Activated naive CD8-positive, alpha-beta T cell (primary cell): Measurements from ENCODE around the gene TFPI2.

ENCODE experiments used
- H3K27ac Mint-ChIP-seq: one replicate; pipeline ENCODE4 v1.8.0; 2021; ENCODE audit warnings: mixed read lengths
- H3K27me3 Mint-ChIP-seq: one replicate; pipeline ENCODE4 v1.8.0; 2021; ENCODE audit warnings: mixed read lengths
- H3K36me3 Mint-ChIP-seq: one replicate; pipeline ENCODE4 v1.8.0; 2021; ENCODE audit warnings: mixed read lengths
- H3K4me1 Mint-ChIP-seq: one replicate; pipeline ENCODE4 v1.8.0; 2021; ENCODE audit warnings: low read depth, mixed read lengths
- H3K4me3 Mint-ChIP-seq: one replicate; pipeline ENCODE4 v1.8.0; 2021; ENCODE audit warnings: mild to moderate bottlenecking, mixed read lengths
- H3K9me3 Mint-ChIP-seq: one replicate; pipeline ENCODE4 v1.8.0; 2021; ENCODE audit warnings: low read depth, mixed read lengths

TFPI2 gene

GRCh38 chr7:93884541-93884940 is 6.0 kb downstream of the TFPI2 start:
- Mint-ChIP-seq H3K4me1 (peaks cover under 1% of the 10 kb centered on the region), H3K27ac (no peak overlapping the region), H3K27me3 (peaks cover 16% of the 10 kb centered on the region), H3K9me3 (peaks cover 2% of the 10 kb centered on the region), H3K4me3 (no peak overlapping the region), H3K36me3 (no peaks in the 10 kb centered on the region)

- no peaks in the 10 kb centered on the region for H3K36me3 Mint-ChIP-seq
- peaks cover 5% of the 10 kb centered on the region for H3K9me3 Mint-ChIP-seq
- no peak overlapping the region for H3K4me3 Mint-ChIP-seq
- H3K27me3 Mint-ChIP-seq = peaks cover 13% of the 10 kb centered on the region
- H3K27ac Mint-ChIP-seq = no peak overlapping the region
- H3K4me1 Mint-ChIP-seq = no peaks in the 10 kb centered on the region
These were observed 6.6 kb downstream of the TFPI2 start for GRCh38 chr7:93883917-93884345.

DNA sequence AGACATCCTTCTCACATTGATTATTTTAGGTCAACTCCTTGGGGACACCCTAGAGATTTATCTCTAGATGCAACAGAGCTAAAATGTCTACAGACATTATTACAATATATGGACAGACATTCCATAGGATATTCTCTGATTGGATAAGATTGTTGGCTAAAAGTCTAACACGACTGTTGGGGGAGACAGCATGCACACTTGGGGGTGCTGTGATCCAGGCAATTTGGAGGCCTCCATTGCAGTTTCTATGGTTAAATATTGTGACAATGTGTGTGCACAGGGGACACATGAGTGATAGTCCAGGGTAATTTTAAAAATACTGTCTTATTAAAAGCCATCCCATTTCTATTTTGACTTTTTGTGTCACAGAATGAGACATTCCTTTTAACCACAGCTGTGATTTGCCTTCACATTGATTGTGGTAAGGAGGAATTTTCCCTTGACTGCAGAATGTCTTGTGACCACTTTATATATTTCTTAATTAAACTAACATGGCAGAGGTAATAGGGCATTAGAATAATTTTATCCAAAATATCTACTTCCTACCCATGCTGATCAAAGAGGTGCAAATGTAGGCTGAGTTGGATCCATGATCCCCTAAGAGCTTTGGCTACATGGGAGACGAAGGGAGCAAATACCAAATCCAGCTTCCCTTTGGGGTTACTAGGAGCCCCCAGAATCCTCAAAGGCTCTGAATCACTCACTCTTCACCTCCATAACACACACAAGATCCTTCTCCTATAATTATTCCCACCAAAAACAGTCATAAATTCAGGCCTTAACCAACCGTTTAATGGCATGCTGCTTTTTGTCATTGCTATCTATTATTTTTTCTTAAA is 7.3 kb downstream of the TFPI2 start:
- Mint-ChIP-seq H3K4me3 (no peak overlapping the region), H3K36me3 (no peaks in the 10 kb centered on the region), H3K27ac (no peak overlapping the region), H3K27me3 (peaks cover 9% of the 10 kb centered on the region), H3K4me1 (no peaks in the 10 kb centered on the region), H3K9me3 (peaks cover 5% of the 10 kb centered on the region)

DNA sequence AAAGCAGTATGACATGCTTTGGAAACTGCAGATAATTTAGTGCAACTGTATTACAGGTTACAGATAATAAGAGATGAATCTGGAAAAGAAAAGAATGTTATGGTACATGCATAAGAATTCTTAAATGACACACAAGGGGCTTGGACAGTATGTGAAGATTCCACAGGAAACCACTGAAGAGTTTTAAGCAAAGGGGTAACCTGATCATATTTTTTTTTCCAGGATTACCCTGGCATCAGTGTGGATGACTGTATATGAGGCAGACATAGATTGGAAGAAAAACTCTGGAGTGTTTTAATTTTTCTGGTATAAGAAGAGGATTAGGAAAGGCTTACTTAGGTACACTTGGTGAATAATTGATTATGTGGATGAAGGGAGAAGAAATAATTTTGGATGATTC is 8.1 kb downstream of the TFPI2 start:
- Mint-ChIP-seq H3K4me1 (no peaks in the 10 kb centered on the region), H3K9me3 (peaks cover 5% of the 10 kb centered on the region), H3K27me3 (peaks cover 4% of the 10 kb centered on the region), H3K4me3 (no peak overlapping the region), H3K36me3 (no peaks in the 10 kb centered on the region), H3K27ac (no peak overlapping the region)

DNA sequence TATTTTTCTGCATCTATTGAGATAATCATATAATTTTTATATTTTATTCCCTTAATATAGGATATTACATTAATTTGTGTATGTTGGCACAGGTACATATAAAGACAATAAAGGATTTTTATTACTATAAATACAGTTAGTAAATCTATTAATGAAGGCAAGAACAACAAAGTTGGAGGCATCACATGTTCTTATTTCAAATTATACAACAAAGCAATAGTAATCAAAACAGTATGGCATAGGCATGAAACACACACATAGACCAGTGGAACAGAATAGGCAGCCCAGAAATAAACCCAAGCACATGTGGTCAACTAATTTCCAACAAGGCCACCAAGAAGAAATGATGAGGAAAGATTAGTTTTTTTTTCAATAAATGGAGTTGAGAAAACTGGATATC is 11.2 kb downstream of the TFPI2 start:
- Mint-ChIP-seq H3K27ac (no peak overlapping the region), H3K27me3 (peaks cover 2% of the 10 kb centered on the region), H3K9me3 (peaks cover 5% of the 10 kb centered on the region), H3K4me1 (no peaks in the 10 kb centered on the region), H3K36me3 (no peaks in the 10 kb centered on the region), H3K4me3 (no peak overlapping the region)

DNA sequence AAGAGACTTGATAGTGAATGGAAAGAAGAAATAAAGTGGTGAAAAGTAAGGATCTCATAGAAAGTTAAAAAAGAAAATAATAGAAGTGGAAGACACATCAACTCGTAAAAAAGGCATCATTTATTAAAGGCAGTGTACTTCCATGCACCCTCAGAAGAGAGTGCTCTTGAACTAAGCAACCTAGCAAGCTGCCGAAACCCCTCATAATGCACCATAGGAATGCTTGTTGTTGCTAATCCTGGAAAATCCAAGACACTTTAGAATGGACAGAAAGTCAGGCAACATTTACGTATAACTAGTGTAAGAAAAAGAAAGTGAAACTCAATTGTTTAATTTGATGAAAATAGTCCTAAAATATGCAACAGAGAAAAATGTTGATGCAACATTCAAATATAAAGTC is 12.8 kb downstream of the TFPI2 start:
- Mint-ChIP-seq H3K9me3 (peaks cover 12% of the 10 kb centered on the region), H3K4me3 (no peak overlapping the region), H3K27ac (no peak overlapping the region)

GRCh38 chr7:93873998-93874574 is 16.5 kb downstream of the TFPI2 start:
- H3K27ac Mint-ChIP-seq = no peak overlapping the region
- H3K36me3 Mint-ChIP-seq = no peaks in the 10 kb centered on the region
- H3K4me1 Mint-ChIP-seq = no peaks in the 10 kb centered on the region
- peaks cover 8% of the 10 kb centered on the region for H3K9me3 Mint-ChIP-seq
- no peak overlapping the region for H3K4me3 Mint-ChIP-seq
- H3K27me3 Mint-ChIP-seq = no peaks in the 10 kb centered on the region

More for the DNA sequence above, 12.8 kb downstream of the TFPI2 start:
- Mint-ChIP-seq H3K36me3 (no peaks in the 10 kb centered on the region), H3K4me1 (no peaks in the 10 kb centered on the region), H3K27me3 (peaks cover 2% of the 10 kb centered on the region)

DNA sequence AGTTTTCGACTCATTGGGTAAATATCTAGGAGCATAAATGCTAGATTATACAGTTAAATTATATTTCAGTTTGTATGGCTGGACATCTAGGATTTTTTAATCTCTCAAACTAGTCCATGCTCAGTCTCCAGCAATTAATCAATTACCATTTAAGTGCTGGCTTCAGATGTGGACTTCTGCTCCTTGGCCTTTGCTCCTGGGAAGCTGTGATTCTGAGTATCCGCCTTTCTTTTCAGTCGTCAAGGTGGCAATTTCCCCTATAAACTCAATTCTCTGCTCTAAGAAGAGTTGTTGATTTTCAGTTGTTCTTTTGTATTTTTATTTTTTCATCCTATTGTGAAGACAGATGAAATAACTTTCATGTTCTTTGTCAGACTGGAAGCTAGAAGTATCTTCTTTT is 23.7 kb downstream of the TFPI2 start:
- Mint-ChIP-seq H3K36me3 (no peaks in the 10 kb centered on the region), H3K27ac (no peak overlapping the region), H3K4me1 (no peaks in the 10 kb centered on the region), H3K9me3 (no peaks in the 10 kb centered on the region), H3K27me3 (no peaks in the 10 kb centered on the region), H3K4me3 (no peak overlapping the region)

GRCh38 chr7:93862651-93863050 is 27.9 kb downstream of the TFPI2 start:
- H3K4me3 Mint-ChIP-seq = no peak overlapping the region

DNA sequence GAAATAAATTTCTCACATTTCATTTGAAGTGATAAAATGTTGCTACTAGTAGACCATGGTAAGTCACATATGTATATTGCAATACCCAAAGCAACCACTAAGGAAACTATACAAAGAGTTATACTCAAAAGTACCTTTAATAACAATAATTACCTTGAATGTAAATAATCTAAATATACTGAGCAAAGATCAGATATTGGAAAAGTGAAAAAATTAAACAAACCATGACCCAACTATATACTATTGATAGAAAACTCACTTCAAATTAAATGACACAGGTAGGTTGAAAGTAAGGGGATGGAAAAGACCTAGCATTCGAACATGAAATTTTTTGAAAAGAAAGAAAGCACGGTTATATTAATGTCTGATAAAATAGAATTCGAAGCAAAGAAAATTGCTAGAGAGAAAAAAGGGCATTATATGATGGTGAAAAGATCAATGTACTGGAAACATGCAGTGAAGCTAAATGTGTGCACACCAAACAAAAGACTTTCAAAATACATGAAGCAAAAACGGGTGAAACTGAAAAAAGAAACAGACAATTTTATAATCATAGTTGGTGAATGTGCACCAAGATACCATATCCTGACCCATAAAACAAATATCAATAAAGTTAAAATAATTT is 29.1 kb downstream of the TFPI2 start:
- Mint-ChIP-seq H3K4me1 (no peaks in the 10 kb centered on the region), H3K4me3 (no peak overlapping the region), H3K27ac (no peak overlapping the region), H3K27me3 (peaks cover 3% of the 10 kb centered on the region), H3K9me3 (no peaks in the 10 kb centered on the region), H3K36me3 (no peaks in the 10 kb centered on the region)

More at GRCh38 chr7:93862651-93863050, 27.9 kb downstream of the TFPI2 start:
- H3K4me1 Mint-ChIP-seq = no peaks in the 10 kb centered on the region
- no peak overlapping the region for H3K27ac Mint-ChIP-seq
- no peaks in the 10 kb centered on the region for H3K36me3 Mint-ChIP-seq
- H3K27me3 Mint-ChIP-seq = no peaks in the 10 kb centered on the region
- no peaks in the 10 kb centered on the region for H3K9me3 Mint-ChIP-seq

DNA sequence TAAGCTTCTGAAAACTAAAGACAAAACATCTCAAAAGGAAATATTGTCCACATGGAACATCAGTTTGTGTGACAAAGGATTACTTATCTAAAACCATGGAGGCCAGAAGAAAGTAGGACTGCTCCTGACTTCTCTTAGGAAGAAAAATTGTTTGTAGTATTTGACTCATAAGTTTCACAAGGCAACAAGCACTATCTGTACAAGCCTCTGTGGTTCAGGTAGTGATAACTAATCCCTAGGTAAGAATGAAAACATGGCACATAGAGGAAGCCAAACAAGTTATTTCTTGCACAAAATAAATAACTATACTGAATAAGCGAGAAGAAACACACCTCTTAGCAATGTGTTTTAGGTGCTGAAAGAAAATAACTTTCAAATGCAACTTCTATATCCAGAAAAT is 30.3 kb downstream of the TFPI2 start:
- Mint-ChIP-seq H3K27me3 (peaks cover 4% of the 10 kb centered on the region), H3K9me3 (no peaks in the 10 kb centered on the region), H3K27ac (no peak overlapping the region), H3K4me3 (no peak overlapping the region), H3K4me1 (no peaks in the 10 kb centered on the region), H3K36me3 (no peaks in the 10 kb centered on the region)

DNA sequence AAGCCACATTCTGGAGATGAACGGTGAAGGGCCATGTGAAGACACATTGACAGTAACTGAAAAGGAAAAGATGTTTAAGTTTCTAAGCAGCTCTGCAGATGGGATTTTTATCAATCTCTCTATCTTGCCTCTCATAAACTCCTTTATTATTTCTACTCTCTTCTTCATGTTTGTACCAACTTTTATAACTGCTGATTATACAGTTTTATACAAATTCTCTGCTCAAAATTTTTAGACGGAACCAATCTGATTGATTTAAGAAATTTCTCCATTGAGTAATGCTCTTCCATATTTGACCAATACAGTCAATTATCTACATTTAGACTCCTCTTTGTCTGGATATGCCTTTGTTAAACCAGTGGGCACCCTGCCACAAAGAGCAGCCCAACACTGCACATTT is 31.7 kb downstream of the TFPI2 start:
- no peaks in the 10 kb centered on the region for H3K4me1 Mint-ChIP-seq
- H3K36me3 Mint-ChIP-seq = no peaks in the 10 kb centered on the region
- H3K27ac Mint-ChIP-seq = no peak overlapping the region
- no peak overlapping the region for H3K4me3 Mint-ChIP-seq
- no peaks in the 10 kb centered on the region for H3K9me3 Mint-ChIP-seq
- H3K27me3 Mint-ChIP-seq = peaks cover 4% of the 10 kb centered on the region

DNA sequence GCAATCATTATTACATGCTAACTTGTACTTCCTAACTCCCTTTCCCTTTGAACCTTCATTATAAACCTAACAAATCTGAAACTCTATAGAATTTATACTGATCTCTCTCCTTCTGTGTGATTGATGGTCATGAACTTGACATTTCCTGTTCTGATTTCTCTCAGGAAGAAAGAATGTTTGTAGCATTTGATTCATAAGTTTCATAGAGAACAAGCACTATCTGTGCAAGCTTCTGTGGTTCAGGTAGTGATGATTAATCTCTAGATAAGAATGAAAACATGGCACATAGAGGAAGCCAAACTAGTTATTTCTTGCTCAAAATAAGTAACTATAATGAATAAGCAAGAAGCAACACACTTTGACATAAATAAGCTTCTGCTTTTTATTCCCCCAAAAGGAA is 34.2 kb downstream of the TFPI2 start:
- H3K36me3 Mint-ChIP-seq = no peaks in the 10 kb centered on the region
- peaks cover 4% of the 10 kb centered on the region for H3K27me3 Mint-ChIP-seq
- no peaks in the 10 kb centered on the region for H3K4me1 Mint-ChIP-seq
- H3K27ac Mint-ChIP-seq = no peak overlapping the region
- no peaks in the 10 kb centered on the region for H3K9me3 Mint-ChIP-seq
- no peak overlapping the region for H3K4me3 Mint-ChIP-seq

GRCh38 chr7:93855797-93856196 is 34.8 kb downstream of the TFPI2 start:
- peaks cover 4% of the 10 kb centered on the region for H3K27me3 Mint-ChIP-seq
- H3K4me1 Mint-ChIP-seq = no peaks in the 10 kb centered on the region
- H3K9me3 Mint-ChIP-seq = no peaks in the 10 kb centered on the region
- H3K4me3 Mint-ChIP-seq = no peak overlapping the region
- H3K27ac Mint-ChIP-seq = no peak overlapping the region
- no peaks in the 10 kb centered on the region for H3K36me3 Mint-ChIP-seq

- Mint-ChIP-seq H3K4me1 (no peaks in the 10 kb centered on the region), H3K9me3 (no peaks in the 10 kb centered on the region), H3K4me3 (no peak overlapping the region), H3K36me3 (no peaks in the 10 kb centered on the region), H3K27me3 (peaks cover 4% of the 10 kb centered on the region), H3K27ac (no peak overlapping the region)
These were observed 36.1 kb downstream of the TFPI2 start for GRCh38 chr7:93854480-93854879.
